ENCODE measurements around the gene PARP9. TPM values are rescaled to one million over a fixed set of nuclear protein-coding genes. Genes with fewer than 3 reads are reported as not detected.

PARP9 gene
- total RNA-seq, 4 donors from 2014 or later: 21.0 to 28.6 (median 24.0) TPM

DNA sequence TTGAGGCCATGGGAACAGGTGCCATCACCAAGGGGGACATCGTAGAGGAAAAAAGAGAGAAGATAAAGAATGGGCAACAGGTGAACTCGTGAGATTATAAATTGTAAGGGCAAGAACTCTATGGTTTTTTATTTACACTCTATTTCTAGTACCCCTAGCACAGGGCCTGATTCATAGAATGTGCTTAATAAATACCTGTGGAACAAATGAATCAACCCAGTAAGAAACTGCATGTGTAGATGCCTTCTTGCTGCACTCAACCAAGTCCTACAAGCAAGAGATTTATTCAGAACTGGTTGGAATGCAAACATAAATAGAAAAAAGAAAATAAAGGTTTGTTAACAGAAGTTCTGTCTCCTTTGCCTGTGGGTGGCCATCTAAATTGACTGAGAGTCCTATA lies 30.6 kb downstream of the PARP9 start:
- ATAC-seq: no peak
- no peak overlapping the region for H3K27ac ChIP-seq
- H3K9me3 ChIP-seq: no peaks in the 10 kb centered on the region
- TF ChIP-seq POLR2A (IDR thresholded peaks at IDR 0.05): no peak
- H3K27me3 ChIP-seq: no peaks in the 10 kb centered on the region
- no peaks in the 10 kb centered on the region for H3K4me1 ChIP-seq
- no peak overlapping the region for H3K4me3 ChIP-seq
- 79 to 100% methylated on average over 2 of the region's 2 CpGs for WGBS, 2 donors (ENCODE audit: low coverage in 1 of 2)
- H3K36me3 ChIP-seq: peaks cover 9 to 100% of the 10 kb centered on the region in 2 donors

DNA sequence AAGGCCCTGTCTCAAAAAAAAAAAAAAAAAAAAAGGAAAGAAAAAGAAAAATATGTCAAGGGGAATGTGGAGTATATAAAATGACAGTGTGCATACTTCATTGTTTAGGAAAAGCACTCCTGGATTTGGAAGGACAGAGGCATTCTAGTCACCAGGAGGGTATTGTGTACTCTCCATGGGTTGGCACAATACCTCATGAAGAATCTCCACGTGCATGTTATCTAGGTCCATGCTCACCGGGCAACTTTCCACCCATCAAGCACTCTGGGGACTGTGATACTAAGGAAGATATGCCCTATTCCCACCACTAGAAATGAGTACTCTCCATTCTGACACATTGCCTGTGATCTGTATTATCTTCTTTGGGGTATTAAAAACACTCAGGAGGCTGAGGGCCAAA lies 33.9 kb downstream of the PARP9 start:
- no peak overlapping the region for H3K27ac ChIP-seq
- H3K36me3 ChIP-seq: peaks cover 9 to 93% of the 10 kb centered on the region in 2 donors
- H3K9me3 ChIP-seq: no peaks in the 10 kb centered on the region
- no peaks in the 10 kb centered on the region for H3K27me3 ChIP-seq
- WGBS, 2 donors (ENCODE audit: low coverage in 1 of 2): 60 to 81% methylated on average over 1 to 2 of the region's 2 CpGs
- no peaks in the 10 kb centered on the region for H3K4me1 ChIP-seq
- no peak for ATAC-seq
- no peak overlapping the region for H3K4me3 ChIP-seq
- no peak for TF ChIP-seq POLR2A (IDR thresholded peaks at IDR 0.05)

DNA sequence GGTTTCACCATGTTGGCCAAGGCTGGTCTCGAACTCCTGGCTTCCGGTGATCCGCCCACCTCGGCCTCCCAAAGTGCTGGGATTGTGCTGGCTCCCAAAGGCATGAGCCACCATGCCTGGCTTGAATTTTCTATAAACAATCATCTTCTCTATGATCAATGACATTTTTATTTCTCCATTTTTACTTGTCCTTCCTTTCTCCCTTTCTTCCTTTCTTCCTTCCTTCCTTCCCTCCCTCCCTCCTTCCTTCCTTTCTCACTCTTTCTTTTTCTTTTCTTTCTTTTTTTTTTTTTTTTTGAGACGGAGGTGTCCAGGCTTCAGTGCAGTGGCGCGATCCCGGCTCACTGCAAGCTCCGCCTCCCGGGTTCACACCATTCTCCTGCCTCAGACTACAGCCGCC lies 40.8 kb downstream of the PARP9 start:
- H3K4me3 ChIP-seq: no peak overlapping the region
- TF ChIP-seq POLR2A (IDR thresholded peaks at IDR 0.05): no peak
- no peaks in the 10 kb centered on the region for H3K27me3 ChIP-seq
- WGBS, 2 donors (ENCODE audit: low coverage in 1 of 2): 82 to 98% methylated on average over 4 to 9 of the region's 11 CpGs
- H3K36me3 ChIP-seq: peaks cover 0 to 25% of the 10 kb centered on the region in 2 donors
- no peak for ATAC-seq
- H3K4me1 ChIP-seq: no peaks in the 10 kb centered on the region
- H3K9me3 ChIP-seq: no peaks in the 10 kb centered on the region
- no peak overlapping the region for H3K27ac ChIP-seq

DNA sequence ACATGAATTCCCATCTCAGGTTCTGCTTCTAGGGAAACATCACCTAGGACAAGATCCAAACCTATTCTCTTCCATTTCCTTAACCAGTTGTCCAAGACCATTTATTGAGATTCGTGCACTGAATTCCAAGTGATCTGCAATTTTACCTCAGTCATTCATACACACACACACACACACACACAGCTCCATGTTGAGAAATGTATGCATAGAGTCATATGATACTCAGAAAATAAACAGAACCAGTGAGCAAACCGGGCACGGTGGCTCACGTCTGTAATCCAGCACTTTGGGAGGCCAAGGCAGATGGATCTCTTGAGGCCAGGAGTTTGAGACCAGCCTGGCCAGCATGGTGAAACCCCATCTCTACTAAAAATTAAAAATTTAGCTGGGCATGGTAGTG lies 43.2 kb downstream of the PARP9 start:
- TF ChIP-seq POLR2A (IDR thresholded peaks at IDR 0.05): no peak
- no peak for TF ChIP-seq POLR2AphosphoS5 (IDR thresholded peaks at IDR 0.05)
- no peak for TF ChIP-seq EP300 (IDR thresholded peaks at IDR 0.05)
- TF ChIP-seq, protein P1, sequence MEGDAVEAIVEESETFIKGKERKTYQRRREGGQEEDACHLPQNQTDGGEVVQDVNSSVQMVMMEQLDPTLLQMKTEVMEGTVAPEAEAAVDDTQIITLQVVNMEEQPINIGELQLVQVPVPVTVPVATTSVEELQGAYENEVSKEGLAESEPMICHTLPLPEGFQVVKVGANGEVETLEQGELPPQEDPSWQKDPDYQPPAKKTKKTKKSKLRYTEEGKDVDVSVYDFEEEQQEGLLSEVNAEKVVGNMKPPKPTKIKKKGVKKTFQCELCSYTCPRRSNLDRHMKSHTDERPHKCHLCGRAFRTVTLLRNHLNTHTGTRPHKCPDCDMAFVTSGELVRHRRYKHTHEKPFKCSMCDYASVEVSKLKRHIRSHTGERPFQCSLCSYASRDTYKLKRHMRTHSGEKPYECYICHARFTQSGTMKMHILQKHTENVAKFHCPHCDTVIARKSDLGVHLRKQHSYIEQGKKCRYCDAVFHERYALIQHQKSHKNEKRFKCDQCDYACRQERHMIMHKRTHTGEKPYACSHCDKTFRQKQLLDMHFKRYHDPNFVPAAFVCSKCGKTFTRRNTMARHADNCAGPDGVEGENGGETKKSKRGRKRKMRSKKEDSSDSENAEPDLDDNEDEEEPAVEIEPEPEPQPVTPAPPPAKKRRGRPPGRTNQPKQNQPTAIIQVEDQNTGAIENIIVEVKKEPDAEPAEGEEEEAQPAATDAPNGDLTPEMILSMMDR (IDR thresholded peaks at IDR 0.05): no peak
- Histone ChIP-seq H3K4me3 (no peak overlapping the region), H3K27ac (no peak overlapping the region), H3K9me3 (no peaks in the 10 kb centered on the region), H3K4me1 (no peaks in the 10 kb centered on the region), H3K36me3 (peaks cover 0 to 2% of the 10 kb centered on the region in 2 donors), H3K27me3 (no peaks in the 10 kb centered on the region)
- WGBS, 2 donors (ENCODE audit: low coverage in 1 of 2): 100% methylated on average over 1 of the region's 4 CpGs; no CpG with 5 or more reads in 1 of the 2 donors
- no peak for ATAC-seq

DNA sequence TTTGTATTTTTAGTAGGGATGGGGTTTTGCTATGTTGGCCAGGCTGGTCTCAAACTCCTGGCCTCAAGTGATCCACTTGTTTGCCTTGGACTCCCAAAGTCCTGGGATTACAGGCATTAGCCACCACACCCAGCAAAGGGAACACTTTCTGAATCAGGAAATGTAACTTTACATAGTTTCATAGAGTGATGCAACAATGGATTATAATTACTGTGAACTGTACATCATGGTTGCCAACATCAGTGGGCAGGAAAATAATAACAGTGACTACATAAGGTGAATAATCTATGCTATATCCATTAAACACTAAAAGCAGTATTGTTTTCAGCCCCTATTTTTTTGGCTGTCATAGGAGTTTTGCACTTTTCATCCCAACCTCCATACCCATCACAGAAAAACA lies 44.4 kb downstream of the PARP9 start:
- H3K27me3 ChIP-seq: no peaks in the 10 kb centered on the region
- TF ChIP-seq, protein P1 (IDR thresholded peaks at IDR 0.05): no peak
- TF ChIP-seq POLR2AphosphoS5 (IDR thresholded peaks at IDR 0.05): no peak
- ATAC-seq: no peak
- H3K27ac ChIP-seq: no peak overlapping the region
- H3K36me3 ChIP-seq: no peaks in the 10 kb centered on the region
- no peaks in the 10 kb centered on the region for H3K9me3 ChIP-seq
- no peak overlapping the region for H3K4me3 ChIP-seq
- peaks cover 0 to 5% (median 0%) of the 10 kb centered on the region in 3 donors for H3K4me1 ChIP-seq

DNA sequence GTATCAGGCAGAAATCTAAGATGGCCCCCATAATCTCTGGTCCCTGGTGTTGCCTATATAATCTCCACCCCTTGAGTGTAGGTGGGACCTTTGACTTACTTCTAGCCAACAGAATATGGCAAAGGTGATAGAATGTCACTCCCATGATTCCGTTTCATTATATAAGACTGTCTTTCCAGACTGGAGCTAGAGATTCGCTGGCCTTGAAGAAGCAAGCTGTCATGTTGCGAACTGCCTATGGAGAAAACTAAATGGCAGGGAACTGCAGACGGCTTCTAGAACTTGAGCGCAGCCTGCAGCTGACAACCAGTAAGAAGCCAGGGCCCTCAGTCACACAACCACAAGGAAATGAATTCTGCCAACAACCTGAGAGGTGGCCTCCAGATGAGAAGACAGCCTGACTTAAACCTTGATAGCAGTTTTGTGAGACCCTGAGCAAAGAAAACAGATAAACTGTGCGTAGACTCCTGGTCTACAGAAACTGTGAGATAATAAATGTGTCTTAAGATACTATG lies 47.2 kb downstream of the PARP9 start:
- Histone ChIP-seq H3K36me3 (no peaks in the 10 kb centered on the region), H3K9me3 (no peaks in the 10 kb centered on the region), H3K27me3 (no peaks in the 10 kb centered on the region), H3K4me1 (peaks cover 0 to 24% (median 7%) of the 10 kb centered on the region in 3 donors), H3K27ac (no peak overlapping the region), H3K4me3 (no peak overlapping the region)
- TF ChIP-seq, protein P1 (IDR thresholded peaks at IDR 0.05): no peak
- no peak for TF ChIP-seq EP300 (IDR thresholded peaks at IDR 0.05)
- TF ChIP-seq POLR2AphosphoS5 (IDR thresholded peaks at IDR 0.05): no peak
- no peak for TF ChIP-seq POLR2A (IDR thresholded peaks at IDR 0.05)
- no peak for ATAC-seq
- 86 to 100% methylated on average over 5 to 6 of the region's 6 CpGs for WGBS, 2 donors (ENCODE audit: low coverage in 1 of 2)

Data from gastroesophageal sphincter (tissue), 4 donors.